HL-60 (cell line): ENCODE measurements around the gene TTC24.

Source experiments
- DNase-seq, 2 experiments: peaks; one replicate each; pipeline ENCODE4 v3.0.0-alpha.2; 2010 to 2020; ENCODE audit warnings: low read depth in 1 of 2, low spot score in 1 of 2
- H3K27ac ChIP-seq: fragments of 250-450 bp; sonication (Bioruptor Pico); replicated peaks from 2 replicates; pipeline ENCODE4 v1.5.1; 2020; ENCODE audit warnings: mild to moderate bottlenecking, moderate library complexity
- H3K27me3 ChIP-seq: fragments of 250-450 bp; sonication (Bioruptor Pico); 2 replicates; pipeline ENCODE4 v1.5.1; 2021; ENCODE audit warnings: mild to moderate bottlenecking, moderate library complexity; ENCODE audit not compliant: insufficient read depth, poor library complexity, severe bottlenecking
- H3K4me3 ChIP-seq: replicated peaks from 2 replicates; pipeline ENCODE4 v1.5.1; 2011; ENCODE audit warnings: mild to moderate bottlenecking, control low read depth, low read length; ENCODE audit not compliant: insufficient read depth
- CTCF ChIP-seq: IDR thresholded peaks from one replicate; pipeline ENCODE4 v1.5.1; 2011; ENCODE audit warnings: low read length, control low read depth, inconsistent platforms; ENCODE audit not compliant: insufficient read depth
- GABPA ChIP-seq: IDR thresholded peaks from 2 replicates; pipeline ENCODE4 v1.6.1; 2012; ENCODE audit warnings: low read depth
- POLR2AphosphoS5 ChIP-seq: IDR thresholded peaks from 2 replicates; pipeline ENCODE4 v1.6.1; 2012; ENCODE audit warnings: low read depth
- REST ChIP-seq: IDR thresholded peaks from 2 replicates; pipeline ENCODE4 v1.6.1; 2012; ENCODE audit warnings: low read depth; ENCODE audit not compliant: insufficient replicate concordance
- SPI1 ChIP-seq: IDR thresholded peaks from 2 replicates; pipeline ENCODE4 v1.6.1; 2012; ENCODE audit warnings: low read depth, mild to moderate bottlenecking, borderline replicate concordance

The TTC24 gene

DNA sequence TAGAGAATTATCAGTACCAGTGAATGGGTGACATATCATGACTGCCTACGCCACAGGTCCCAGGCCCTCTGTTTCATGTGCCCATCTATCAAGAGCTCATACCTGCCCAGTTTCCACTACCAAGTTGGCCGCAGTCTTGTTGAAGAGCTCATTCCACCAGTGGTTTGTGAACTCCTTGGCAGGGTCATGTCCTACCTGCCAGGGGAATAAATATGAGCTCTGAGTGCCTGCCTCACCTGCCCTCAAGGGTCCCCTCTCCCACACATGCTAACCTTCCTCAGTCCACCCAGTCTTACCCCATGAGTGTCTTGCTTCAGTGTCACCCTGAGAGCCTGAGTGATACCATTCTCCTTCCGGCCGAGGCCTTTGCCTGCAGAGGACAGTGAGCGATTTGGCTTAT, 18.6 kb downstream of the TTC24 start:
- TF ChIP-seq REST (no peak), GABPA (no peak), CTCF (no peak), SPI1 (no peak), POLR2AphosphoS5 (no peak)
- Histone ChIP-seq H3K27me3 (no peaks in the 10 kb centered on the region), H3K4me3 (no peak overlapping the region), H3K27ac (no peak overlapping the region)
- DNase-seq = no peak

- no peak overlapping the region for H3K4me3 ChIP-seq
- no peak overlapping the region for H3K27ac ChIP-seq
- no peaks in the 10 kb centered on the region for H3K27me3 ChIP-seq
- DNase-seq = no peak
- no peak for TF ChIP-seq CTCF
- TF ChIP-seq GABPA = no peak
- no peak for TF ChIP-seq SPI1
- TF ChIP-seq POLR2AphosphoS5 = no peak
- TF ChIP-seq REST = no peak
These were observed 19.4 kb downstream of the TTC24 start for GRCh38 chr1:156598731-156599432.

DNA sequence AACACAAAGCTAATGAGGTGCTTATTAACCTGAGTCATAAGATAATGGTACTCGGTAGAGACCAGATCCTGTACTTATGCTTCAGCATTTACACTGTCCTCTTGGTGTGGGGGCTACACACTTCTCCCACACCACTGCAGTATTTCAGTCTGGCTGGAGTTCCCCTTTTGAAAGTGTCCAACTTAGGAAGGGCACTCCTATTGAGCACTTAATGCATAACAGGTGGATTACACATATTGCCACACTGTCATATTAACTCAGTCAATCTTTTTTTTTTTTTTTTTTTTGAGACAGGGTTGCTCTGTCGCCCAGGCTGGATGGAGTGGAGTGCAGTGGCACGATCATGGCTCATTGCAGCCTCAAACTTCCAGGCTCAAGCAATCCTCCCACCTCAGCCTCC, 20.3 kb downstream of the TTC24 start:
- Histone ChIP-seq H3K27me3 (no peaks in the 10 kb centered on the region), H3K27ac (no peak overlapping the region), H3K4me3 (no peak overlapping the region)
- peak; percentile 67 to 70 for DNase-seq
- TF ChIP-seq SPI1 (peak; percentile 94), CTCF (no peak), GABPA (no peak)

DNA sequence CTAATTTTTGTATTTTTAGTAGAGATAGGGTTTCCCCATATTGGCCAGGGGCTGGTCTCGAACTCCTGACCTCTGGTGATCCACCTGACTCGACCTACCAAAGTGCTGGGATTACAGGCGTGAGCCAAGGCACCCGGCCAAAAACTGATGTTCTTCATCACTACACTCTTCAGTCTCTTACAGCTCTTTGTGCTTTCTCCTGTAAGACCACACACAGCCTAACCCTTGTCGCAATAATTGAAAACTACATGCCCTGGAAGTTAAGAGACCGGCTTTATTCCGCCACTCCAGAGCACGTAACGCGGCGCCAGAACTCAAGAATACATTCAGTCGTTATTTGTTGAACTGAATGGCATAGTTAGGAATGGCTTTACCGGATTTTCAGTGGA, 21.2 kb downstream of the TTC24 start:
- H3K4me3 ChIP-seq = peak overlapping the region; percentile 84
- H3K27ac ChIP-seq = peak overlapping the region; percentile 82
- H3K27me3 ChIP-seq = no peaks in the 10 kb centered on the region
- TF ChIP-seq SPI1 (no peak), POLR2AphosphoS5 (no peak), CTCF (no peak), GABPA (no peak), REST (no peak)
- no peak for DNase-seq
